Stimulated activated CD4-positive, alpha-beta T cell treated with anti-CD3 and anti-CD28 coated beads, Interleukin-15, amount 100 ng/mL, for 1 hour (primary cell): Measurements from ENCODE around the gene HLF.

Experiments
- DNase-seq, 2 donors: peaks; one replicate each; pipeline ENCODE4 v3.0.0-alpha.2; 2020; ENCODE audit warnings: low read depth in 1 of 2, low spot score in 1 of 2

HLF gene

GRCh38 chr17:55307879-55308278 lies 43.1 kb downstream of the HLF start:
- DNase-seq, result no peak

- no peak for DNase-seq
These were observed 44.0 kb downstream of the HLF start for GRCh38 chr17:55308613-55309391.

GRCh38 chr17:55311767-55312375 lies 47.1 kb downstream of the HLF start:
- no peak for DNase-seq

- no peak for DNase-seq
These were observed 48.1 kb downstream of the HLF start for GRCh38 chr17:55312852-55313251.

GRCh38 chr17:55314061-55314783 lies 49.5 kb downstream of the HLF start:
- no peak for DNase-seq

GRCh38 chr17:55314784-55315491 lies 50.2 kb downstream of the HLF start:
- no peak for DNase-seq

- no peak for DNase-seq
These were observed 51.7 kb downstream of the HLF start for GRCh38 chr17:55316499-55316898.

GRCh38 chr17:55317284-55317683 lies 52.5 kb downstream of the HLF start:
- no peak for DNase-seq

GRCh38 chr17:55318081-55318480 lies 53.3 kb downstream of the HLF start:
- no peak for DNase-seq

- DNase-seq, result no peak
These were observed 54.1 kb downstream of the HLF start for GRCh38 chr17:55318715-55319487.

GRCh38 chr17:55319933-55320593 lies 55.3 kb downstream of the HLF start:
- no peak for DNase-seq

GRCh38 chr17:55320594-55321426 lies 56.0 kb downstream of the HLF start:
- no peak for DNase-seq

GRCh38 chr17:55321427-55322060 lies 56.8 kb downstream of the HLF start:
- DNase-seq, result no peak

- DNase-seq, result no peak
These were observed 57.8 kb downstream of the HLF start for GRCh38 chr17:55322453-55322985.

- DNase-seq, result no peak
These were observed 58.9 kb downstream of the HLF start for GRCh38 chr17:55323518-55324295.

- DNase-seq, result no peak
These were observed 59.7 kb downstream of the HLF start for GRCh38 chr17:55324296-55324978.

- no peak for DNase-seq
These were observed 60.6 kb downstream of the HLF start for GRCh38 chr17:55325406-55325805.
